ENCODE measurements around the gene SC5D.

SC5D gene, protein sequence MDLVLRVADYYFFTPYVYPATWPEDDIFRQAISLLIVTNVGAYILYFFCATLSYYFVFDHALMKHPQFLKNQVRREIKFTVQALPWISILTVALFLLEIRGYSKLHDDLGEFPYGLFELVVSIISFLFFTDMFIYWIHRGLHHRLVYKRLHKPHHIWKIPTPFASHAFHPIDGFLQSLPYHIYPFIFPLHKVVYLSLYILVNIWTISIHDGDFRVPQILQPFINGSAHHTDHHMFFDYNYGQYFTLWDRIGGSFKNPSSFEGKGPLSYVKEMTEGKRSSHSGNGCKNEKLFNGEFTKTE

GRCh38 chr11:121292495-121293287, at the start of gene SC5D:
TSS of gene SC5D (plus strand) at chr11:121292771. CDS start at chr11:121303376, 10,605 bp downstream.
- Histone ChIP-seq H3K4me1 (ENCODE audit: control insufficient read depth in 1 of 2, insufficient read depth in 2 of 2, low read length in 2 of 2) (peaks cover 4 to 16% of the 10 kb centered on the region in 2 donors), H3K36me3 (ENCODE audit: control insufficient read depth in 1 of 2, insufficient read depth in 2 of 2, low read length in 2 of 2) (no peaks in the 10 kb centered on the region), H3K9ac (ENCODE audit: low read depth in 1 of 2, low read length in 2 of 2) (peak within 1 kb of the TSS; percentile 93 to 94), H3K4me3 (ENCODE audit: low read depth in 1 of 2, low read length in 2 of 2) (peak within 1 kb of the TSS; percentile 92 to 99), H3K9me3 (ENCODE audit: control insufficient read depth in 1 of 2, low read length in 2 of 2) (no peaks in the 10 kb centered on the region), H3K27ac (ENCODE audit: low read depth, low read length) (peak within 1 kb of the TSS; percentile 78), H3K27me3 (ENCODE audit: control insufficient read depth in 1 of 2, insufficient read depth in 2 of 2, low read length in 2 of 2) (no peaks in the 10 kb centered on the region)

DNA sequence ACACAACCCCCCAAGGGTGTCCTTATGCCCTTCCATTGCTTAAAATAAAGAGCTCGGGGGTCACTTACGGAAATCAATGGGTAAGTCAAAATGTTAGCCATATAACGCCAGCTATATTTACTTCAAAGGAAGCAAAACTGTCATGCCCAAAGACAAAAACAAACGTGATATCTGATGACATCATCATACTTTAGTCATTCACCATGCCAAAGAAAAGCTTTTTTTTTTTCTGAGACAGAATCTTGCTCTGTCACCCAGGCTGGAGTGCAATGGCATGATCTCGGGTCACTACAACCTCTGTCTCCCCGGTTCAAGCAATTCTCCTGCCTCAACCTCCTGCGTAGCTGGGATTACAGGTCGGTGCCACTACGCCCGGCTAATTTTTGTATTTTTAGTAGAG, 47.7 kb upstream of the SC5D start:
- H3K9me3 ChIP-seq (ENCODE audit: control insufficient read depth in 1 of 2, low read length in 2 of 2): no peaks in the 10 kb centered on the region
- H3K36me3 ChIP-seq (ENCODE audit: control insufficient read depth in 1 of 2, insufficient read depth in 2 of 2, low read length in 2 of 2): no peaks in the 10 kb centered on the region
- H3K9ac ChIP-seq (ENCODE audit: low read depth in 1 of 2, low read length in 2 of 2): no peak overlapping the region
- no peak overlapping the region for H3K4me3 ChIP-seq (ENCODE audit: low read depth in 1 of 2, low read length in 2 of 2)
- H3K27me3 ChIP-seq (ENCODE audit: control insufficient read depth in 1 of 2, insufficient read depth in 2 of 2, low read length in 2 of 2): no peaks in the 10 kb centered on the region
- no peak overlapping the region for H3K27ac ChIP-seq (ENCODE audit: low read depth, low read length)
- no peaks in the 10 kb centered on the region for H3K4me1 ChIP-seq (ENCODE audit: control insufficient read depth in 1 of 2, insufficient read depth in 2 of 2, low read length in 2 of 2)

GRCh38 chr11:121246021-121246768, 46.4 kb upstream of the SC5D start:
- no peak overlapping the region for H3K4me3 ChIP-seq (ENCODE audit: low read depth in 1 of 2, low read length in 2 of 2)
- H3K4me1 ChIP-seq (ENCODE audit: control insufficient read depth in 1 of 2, insufficient read depth in 2 of 2, low read length in 2 of 2): no peaks in the 10 kb centered on the region
- H3K9ac ChIP-seq (ENCODE audit: low read depth in 1 of 2, low read length in 2 of 2): no peak overlapping the region
- H3K27me3 ChIP-seq (ENCODE audit: control insufficient read depth in 1 of 2, insufficient read depth in 2 of 2, low read length in 2 of 2): no peaks in the 10 kb centered on the region
- H3K36me3 ChIP-seq (ENCODE audit: control insufficient read depth in 1 of 2, insufficient read depth in 2 of 2, low read length in 2 of 2): no peaks in the 10 kb centered on the region
- no peaks in the 10 kb centered on the region for H3K9me3 ChIP-seq (ENCODE audit: control insufficient read depth in 1 of 2, low read length in 2 of 2)
- H3K27ac ChIP-seq (ENCODE audit: low read depth, low read length): no peak overlapping the region

DNA sequence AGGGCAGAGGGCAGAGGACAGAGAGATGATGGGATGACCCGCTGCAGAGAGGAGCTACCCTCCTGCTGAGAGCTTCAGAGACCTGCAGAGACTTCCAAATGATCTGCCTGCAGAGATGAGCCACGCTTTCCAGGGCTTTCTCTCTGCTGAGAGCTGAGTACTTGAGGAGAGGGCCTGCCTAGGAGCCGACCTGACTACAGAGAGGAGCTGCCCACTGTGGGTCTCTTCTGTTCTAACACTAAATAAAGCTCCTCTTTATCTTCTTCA, 45.9 kb upstream of the SC5D start:
- Histone ChIP-seq H3K4me3 (ENCODE audit: low read depth in 1 of 2, low read length in 2 of 2) (no peak overlapping the region), H3K9me3 (ENCODE audit: control insufficient read depth in 1 of 2, low read length in 2 of 2) (no peaks in the 10 kb centered on the region), H3K36me3 (ENCODE audit: control insufficient read depth in 1 of 2, insufficient read depth in 2 of 2, low read length in 2 of 2) (no peaks in the 10 kb centered on the region), H3K9ac (ENCODE audit: low read depth in 1 of 2, low read length in 2 of 2) (no peak overlapping the region), H3K27me3 (ENCODE audit: control insufficient read depth in 1 of 2, insufficient read depth in 2 of 2, low read length in 2 of 2) (no peaks in the 10 kb centered on the region), H3K27ac (ENCODE audit: low read depth, low read length) (no peak overlapping the region), H3K4me1 (ENCODE audit: control insufficient read depth in 1 of 2, insufficient read depth in 2 of 2, low read length in 2 of 2) (no peaks in the 10 kb centered on the region)

DNA sequence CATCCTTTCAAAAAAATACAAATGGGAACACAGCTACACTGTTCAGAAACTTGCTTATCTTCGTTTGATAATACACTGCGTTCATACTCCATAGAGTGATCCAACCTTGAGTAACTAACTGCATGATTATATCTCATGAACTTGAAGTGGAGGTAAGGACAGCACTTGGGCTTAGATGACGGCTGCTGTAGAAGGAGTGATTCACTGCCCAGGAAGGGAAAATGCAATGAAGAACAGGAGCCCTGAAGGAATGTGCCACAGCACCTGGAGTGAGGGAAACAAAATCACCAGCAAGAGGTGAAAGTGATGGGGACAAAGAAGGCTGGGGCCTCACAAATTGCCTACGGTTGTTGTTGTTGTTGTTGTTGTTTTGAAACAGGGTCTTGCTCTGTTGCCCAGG, 44.1 kb upstream of the SC5D start:
- H3K4me1 ChIP-seq (ENCODE audit: control insufficient read depth in 1 of 2, insufficient read depth in 2 of 2, low read length in 2 of 2): no peaks in the 10 kb centered on the region
- no peaks in the 10 kb centered on the region for H3K36me3 ChIP-seq (ENCODE audit: control insufficient read depth in 1 of 2, insufficient read depth in 2 of 2, low read length in 2 of 2)
- no peak overlapping the region for H3K9ac ChIP-seq (ENCODE audit: low read depth in 1 of 2, low read length in 2 of 2)
- H3K9me3 ChIP-seq (ENCODE audit: control insufficient read depth in 1 of 2, low read length in 2 of 2): no peaks in the 10 kb centered on the region
- H3K4me3 ChIP-seq (ENCODE audit: low read depth in 1 of 2, low read length in 2 of 2): no peak overlapping the region
- no peak overlapping the region for H3K27ac ChIP-seq (ENCODE audit: low read depth, low read length)
- no peaks in the 10 kb centered on the region for H3K27me3 ChIP-seq (ENCODE audit: control insufficient read depth in 1 of 2, insufficient read depth in 2 of 2, low read length in 2 of 2)

DNA sequence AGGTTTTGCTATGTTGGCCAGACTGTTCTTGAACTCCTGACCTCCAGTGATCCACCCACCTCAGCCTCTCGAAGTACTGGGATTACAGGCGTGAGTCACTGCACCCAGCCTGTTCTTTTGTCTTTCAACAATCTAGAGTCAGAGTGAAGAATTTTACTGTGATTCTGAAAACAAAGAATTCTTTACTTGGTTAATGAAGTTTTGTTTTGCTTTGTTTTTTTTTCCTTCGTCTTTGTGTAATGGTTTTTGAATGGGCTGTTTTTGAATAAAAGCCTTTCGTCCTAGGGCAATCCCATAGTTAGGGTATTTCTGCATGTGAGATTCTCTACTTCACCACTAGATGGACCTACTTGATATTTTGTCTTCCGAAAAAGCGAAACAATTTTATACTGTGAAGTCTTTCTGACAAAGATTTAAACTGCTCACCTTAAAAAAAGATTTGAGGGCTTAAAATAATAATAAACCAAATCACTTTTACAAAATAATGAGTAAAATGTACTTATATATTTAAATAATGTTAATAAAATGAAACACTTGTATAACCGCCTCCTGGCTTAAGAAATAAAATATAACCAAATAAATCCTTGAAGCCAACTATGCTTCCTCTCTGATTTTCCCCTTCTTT, 43.4 kb upstream of the SC5D start:
- H3K4me3 ChIP-seq (ENCODE audit: low read depth in 1 of 2, low read length in 2 of 2): no peak overlapping the region
- H3K9me3 ChIP-seq (ENCODE audit: control insufficient read depth in 1 of 2, low read length in 2 of 2): no peaks in the 10 kb centered on the region
- H3K36me3 ChIP-seq (ENCODE audit: control insufficient read depth in 1 of 2, insufficient read depth in 2 of 2, low read length in 2 of 2): no peaks in the 10 kb centered on the region
- no peak overlapping the region for H3K27ac ChIP-seq (ENCODE audit: low read depth, low read length)
- H3K9ac ChIP-seq (ENCODE audit: low read depth in 1 of 2, low read length in 2 of 2): no peak overlapping the region
- no peaks in the 10 kb centered on the region for H3K27me3 ChIP-seq (ENCODE audit: control insufficient read depth in 1 of 2, insufficient read depth in 2 of 2, low read length in 2 of 2)
- no peaks in the 10 kb centered on the region for H3K4me1 ChIP-seq (ENCODE audit: control insufficient read depth in 1 of 2, insufficient read depth in 2 of 2, low read length in 2 of 2)

- no peaks in the 10 kb centered on the region for H3K27me3 ChIP-seq (ENCODE audit: control insufficient read depth in 1 of 2, insufficient read depth in 2 of 2, low read length in 2 of 2)
- H3K36me3 ChIP-seq (ENCODE audit: control insufficient read depth in 1 of 2, insufficient read depth in 2 of 2, low read length in 2 of 2): no peaks in the 10 kb centered on the region
- H3K4me1 ChIP-seq (ENCODE audit: control insufficient read depth in 1 of 2, insufficient read depth in 2 of 2, low read length in 2 of 2): no peaks in the 10 kb centered on the region
- H3K9me3 ChIP-seq (ENCODE audit: control insufficient read depth in 1 of 2, low read length in 2 of 2): no peaks in the 10 kb centered on the region
- H3K27ac ChIP-seq (ENCODE audit: low read depth, low read length): no peak overlapping the region
- no peak overlapping the region for H3K9ac ChIP-seq (ENCODE audit: low read depth in 1 of 2, low read length in 2 of 2)
- no peak overlapping the region for H3K4me3 ChIP-seq (ENCODE audit: low read depth in 1 of 2, low read length in 2 of 2)
Observed at GRCh38 chr11:121250843-121251242, 41.7 kb upstream of the SC5D start.

- no peaks in the 10 kb centered on the region for H3K27me3 ChIP-seq (ENCODE audit: control insufficient read depth in 1 of 2, insufficient read depth in 2 of 2, low read length in 2 of 2)
- H3K4me3 ChIP-seq (ENCODE audit: low read depth in 1 of 2, low read length in 2 of 2): no peak overlapping the region
- H3K27ac ChIP-seq (ENCODE audit: low read depth, low read length): no peak overlapping the region
- no peaks in the 10 kb centered on the region for H3K4me1 ChIP-seq (ENCODE audit: control insufficient read depth in 1 of 2, insufficient read depth in 2 of 2, low read length in 2 of 2)
- no peak overlapping the region for H3K9ac ChIP-seq (ENCODE audit: low read depth in 1 of 2, low read length in 2 of 2)
- no peaks in the 10 kb centered on the region for H3K9me3 ChIP-seq (ENCODE audit: control insufficient read depth in 1 of 2, low read length in 2 of 2)
- no peaks in the 10 kb centered on the region for H3K36me3 ChIP-seq (ENCODE audit: control insufficient read depth in 1 of 2, insufficient read depth in 2 of 2, low read length in 2 of 2)
Observed at GRCh38 chr11:121253951-121254350, 38.6 kb upstream of the SC5D start.

DNA sequence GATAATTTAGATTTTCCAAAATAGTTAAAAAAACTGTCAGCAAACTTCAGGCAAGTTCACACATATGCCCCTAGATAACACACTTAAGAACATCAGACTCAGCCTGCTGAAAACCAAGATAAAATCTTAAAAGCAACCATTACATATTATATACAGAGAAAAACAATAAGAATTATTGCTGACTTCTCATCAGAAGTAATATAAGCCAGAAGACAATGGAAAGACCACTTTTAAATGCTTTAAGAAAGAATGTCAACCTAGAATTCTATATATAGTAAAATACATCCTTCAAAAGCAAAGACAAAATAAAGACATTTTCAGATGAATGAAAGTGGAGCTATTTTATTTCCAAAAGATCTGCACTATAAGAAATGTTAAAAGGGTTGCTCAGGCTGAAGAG, 37.8 kb upstream of the SC5D start:
- Histone ChIP-seq H3K4me1 (ENCODE audit: control insufficient read depth in 1 of 2, insufficient read depth in 2 of 2, low read length in 2 of 2) (no peaks in the 10 kb centered on the region), H3K36me3 (ENCODE audit: control insufficient read depth in 1 of 2, insufficient read depth in 2 of 2, low read length in 2 of 2) (no peaks in the 10 kb centered on the region), H3K27ac (ENCODE audit: low read depth, low read length) (no peak overlapping the region), H3K9me3 (ENCODE audit: control insufficient read depth in 1 of 2, low read length in 2 of 2) (no peaks in the 10 kb centered on the region), H3K9ac (ENCODE audit: low read depth in 1 of 2, low read length in 2 of 2) (no peak overlapping the region), H3K4me3 (ENCODE audit: low read depth in 1 of 2, low read length in 2 of 2) (no peak overlapping the region), H3K27me3 (ENCODE audit: control insufficient read depth in 1 of 2, insufficient read depth in 2 of 2, low read length in 2 of 2) (no peaks in the 10 kb centered on the region)
